ENCODE measurements around the gene TBCCD1.

The TBCCD1 gene

GRCh38 chr3:186567072-186567921, at the start of gene TBCCD1:
TBCCD1 (minus strand) TSS chr3:186567339; CDS start chr3:186564329, 3,010 bp downstream.
- peak within 1 kb of the TSS; percentile 91 for H3K4me3 ChIP-seq (ENCODE audit: low read depth, low read length)
- DNase-seq (ENCODE audit: low read depth) = peak; percentile 90
- no peak for TF ChIP-seq CTCF (conservative IDR thresholded peaks at IDR 0.05; ENCODE audit: low read depth, low read length)

- no peak overlapping the region for H3K4me3 ChIP-seq (ENCODE audit: low read depth, low read length)
- no peak for TF ChIP-seq CTCF (conservative IDR thresholded peaks at IDR 0.05; ENCODE audit: low read depth, low read length)
- DNase-seq (ENCODE audit: low read depth) = no peak
These were observed 49.1 kb upstream of the TBCCD1 start for GRCh38 chr3:186616299-186616617.

GRCh38 chr3:186614597-186615483, 47.7 kb upstream of the TBCCD1 start:
- peak; percentile 98 for TF ChIP-seq CTCF (conservative IDR thresholded peaks at IDR 0.05; ENCODE audit: low read depth, low read length)
- DNase-seq (ENCODE audit: low read depth) = peak; percentile 81

GRCh38 chr3:186614266-186614596, 47.1 kb upstream of the TBCCD1 start:
- no peak for TF ChIP-seq CTCF (conservative IDR thresholded peaks at IDR 0.05; ENCODE audit: low read depth, low read length)
- no peak overlapping the region for H3K4me3 ChIP-seq (ENCODE audit: low read depth, low read length)
- DNase-seq (ENCODE audit: low read depth) = no peak

More at GRCh38 chr3:186614597-186615483, 47.7 kb upstream of the TBCCD1 start:
- no peak overlapping the region for H3K4me3 ChIP-seq (ENCODE audit: low read depth, low read length)

GRCh38 chr3:186613637-186614265, 46.6 kb upstream of the TBCCD1 start:
- DNase-seq (ENCODE audit: low read depth) = peak; percentile 50
- no peak for TF ChIP-seq CTCF (conservative IDR thresholded peaks at IDR 0.05; ENCODE audit: low read depth, low read length)
- no peak overlapping the region for H3K4me3 ChIP-seq (ENCODE audit: low read depth, low read length)

GRCh38 chr3:186612721-186613636, 45.8 kb upstream of the TBCCD1 start, which contains the start of gene AHSG:
AHSG (plus strand) TSS chr3:186613060; CDS start chr3:186613142, 82 bp downstream.
- no peak for DNase-seq (ENCODE audit: low read depth)
- H3K4me3 ChIP-seq (ENCODE audit: low read depth, low read length) = no peak within 1 kb of the TSS
- TF ChIP-seq CTCF (conservative IDR thresholded peaks at IDR 0.05; ENCODE audit: low read depth, low read length) = no peak
